HG02973 (cell line): ENCODE results near the gene TLE3.

Experiments
- ATAC-seq: cut with Tn5 transposase; IDR thresholded peaks from one replicate; pipeline ENCODE4 v1.9.1; 2021; ENCODE audit warnings: moderate library complexity; ENCODE audit not compliant: unreplicated experiment

The TLE3 gene

GRCh38 chr15:70013656-70014313 lies 83.9 kb downstream of the TLE3 start:
- no peak for ATAC-seq

GRCh38 chr15:70012895-70013294 lies 84.8 kb downstream of the TLE3 start:
- ATAC-seq, result no peak

GRCh38 chr15:70008697-70009290 lies 88.9 kb downstream of the TLE3 start:
- ATAC-seq, result no peak

- ATAC-seq, result no peak
Observed at GRCh38 chr15:70006259-70007147, 91.2 kb downstream of the TLE3 start.

GRCh38 chr15:70004826-70005225 lies 92.9 kb downstream of the TLE3 start:
- ATAC-seq, result no peak

GRCh38 chr15:70002897-70003296 lies 94.8 kb downstream of the TLE3 start:
- ATAC-seq, result no peak

- ATAC-seq, result no peak
Observed at GRCh38 chr15:70001859-70002258, 95.9 kb downstream of the TLE3 start.

- no peak for ATAC-seq
Observed at GRCh38 chr15:69999392-70000085, 98.2 kb downstream of the TLE3 start.

- ATAC-seq, result no peak
Observed at GRCh38 chr15:69998541-69999391, 99.0 kb downstream of the TLE3 start.

GRCh38 chr15:69997813-69998212 lies 99.9 kb downstream of the TLE3 start:
- no peak for ATAC-seq
